Activated T-cell treated with anti-CD3 and anti-CD28 coated beads, Interleukin-2, amount 50 U/mL, for 1 hour (primary cell): ENCODE data around the gene RANBP2.
"Not testable (repeated sequence)": the region's sequence is repeated elsewhere in the genome, so short reads cannot be mapped to it uniquely, and the experiment has no call there.

Source experiments
- DNase-seq: peaks from one replicate; pipeline ENCODE4 v3.0.0-alpha.2; 2020

RANBP2 gene

DNA sequence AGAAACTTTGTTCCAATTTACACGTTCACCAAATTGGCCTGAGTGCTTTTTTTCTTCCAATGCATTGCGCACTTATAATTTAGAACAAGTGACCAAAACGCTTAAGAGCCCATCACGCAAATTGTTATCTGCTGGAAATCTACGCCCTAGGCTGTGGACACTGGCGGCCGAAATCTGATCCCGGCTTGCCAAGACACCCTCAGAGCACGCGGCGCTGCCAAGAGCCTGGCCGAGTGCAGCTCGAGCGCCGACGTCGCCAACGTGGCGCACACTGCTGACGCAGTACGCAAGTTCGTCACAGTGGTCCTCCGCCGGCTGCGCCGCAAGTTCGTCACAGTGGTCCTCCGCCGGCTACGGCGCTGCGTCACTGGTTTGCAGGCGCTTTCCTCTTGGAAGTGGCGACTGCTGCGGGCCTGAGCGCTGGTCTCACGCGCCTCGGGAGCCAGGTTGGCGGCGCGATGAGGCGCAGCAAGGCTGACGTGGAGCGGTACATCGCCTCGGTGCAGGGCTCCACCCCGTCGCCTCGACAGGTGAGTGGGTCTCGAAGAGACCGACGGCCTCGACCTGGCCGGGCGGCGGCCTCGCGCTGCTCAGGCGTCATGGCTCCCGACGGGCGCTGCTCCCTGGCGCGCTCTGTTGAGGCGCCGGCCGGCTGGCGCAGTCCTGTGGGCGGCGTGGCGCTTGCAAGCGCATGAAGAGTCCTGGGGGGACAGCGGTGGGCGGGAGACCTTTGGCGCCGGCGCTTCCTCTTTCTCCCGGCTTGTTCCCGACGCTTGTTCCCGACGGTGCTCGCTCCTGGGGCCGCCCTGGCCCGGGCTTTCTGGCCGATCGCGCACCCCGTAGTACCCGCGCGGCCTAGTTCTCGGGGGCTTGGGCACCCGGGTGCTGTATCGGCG is at the start of gene RANBP2:
TSS of gene RANBP2 (plus strand) at position 334 of the 896 bp plus-strand sequence. CDS start at position 459, 125 bp downstream.
- peak; percentile 96 for DNase-seq

DNA sequence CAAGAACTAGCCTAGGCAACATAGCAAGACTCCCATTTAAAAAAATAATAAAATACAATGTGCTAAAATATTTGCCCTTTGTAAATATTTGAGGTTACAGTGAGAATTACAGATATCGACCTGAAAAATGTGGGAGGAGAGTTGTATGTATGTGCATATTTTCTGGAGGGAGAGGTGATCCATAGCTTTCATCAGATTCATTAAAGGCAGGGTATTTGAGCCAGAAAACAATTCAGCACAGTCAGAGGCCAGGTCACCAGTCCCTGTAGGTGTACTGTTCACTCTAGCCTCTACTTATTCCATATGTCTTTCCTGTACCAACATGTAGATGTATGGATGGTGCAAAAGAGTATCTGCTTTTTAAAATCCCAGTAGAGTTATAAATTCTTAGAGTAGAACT is 49.0 kb upstream of the RANBP2 start:
- DNase-seq = not testable (repeated sequence)

DNA sequence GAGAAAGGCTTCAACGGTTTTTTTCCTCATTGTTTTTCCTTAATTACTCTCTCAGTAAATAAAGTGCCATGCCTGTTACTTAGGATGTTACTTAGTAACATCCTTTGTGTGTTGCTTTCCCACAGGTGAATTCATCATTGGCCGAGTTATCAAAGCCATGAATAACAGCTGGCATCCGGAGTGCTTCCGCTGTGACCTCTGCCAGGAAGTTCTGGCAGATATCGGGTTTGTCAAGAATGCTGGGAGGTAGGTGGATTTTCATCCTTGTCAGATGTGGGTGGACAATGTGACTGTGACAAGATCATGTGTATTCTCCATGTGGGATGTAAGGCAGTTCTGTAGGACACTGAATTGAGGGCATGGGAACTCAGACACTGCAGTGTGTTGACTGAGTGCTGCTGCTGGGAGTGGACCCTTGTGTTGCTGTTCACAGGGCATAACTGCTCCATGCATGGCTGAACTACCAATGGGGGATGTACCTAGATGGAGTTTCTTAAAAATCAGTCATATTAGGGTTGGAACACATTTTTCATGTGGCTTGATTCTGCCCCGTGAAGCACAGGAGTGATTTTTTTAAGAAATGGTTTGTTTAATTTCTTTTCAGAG is 47.0 kb upstream of the RANBP2 start:
- not testable (repeated sequence) for DNase-seq

GRCh38 chr2:108676522-108676921 is 42.8 kb upstream of the RANBP2 start:
- DNase-seq = not testable (repeated sequence)

DNA sequence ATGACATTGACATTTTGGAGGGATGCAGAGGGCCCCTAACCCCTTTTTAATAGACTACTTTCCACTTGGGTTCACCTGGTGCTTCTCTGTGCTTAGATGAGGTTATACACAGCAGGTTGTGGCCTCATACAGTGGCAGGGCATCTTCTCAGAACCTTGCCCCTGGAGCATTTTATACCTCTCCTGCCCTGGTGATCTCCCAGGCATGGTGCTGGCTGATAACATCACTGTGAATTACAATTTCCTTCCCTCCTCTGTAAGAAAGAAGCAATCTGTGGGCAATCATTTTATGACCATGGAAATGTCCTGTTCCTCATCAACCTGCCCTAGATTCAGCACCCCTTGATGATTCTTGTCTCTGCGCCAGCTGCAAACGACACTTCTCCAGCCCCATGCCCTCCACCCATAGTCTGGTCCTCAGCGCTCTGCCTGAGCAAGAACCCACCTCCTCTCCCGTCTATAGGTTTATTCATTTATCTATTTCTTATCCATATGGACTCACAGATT is 42.0 kb upstream of the RANBP2 start:
- not testable (repeated sequence) for DNase-seq

DNA sequence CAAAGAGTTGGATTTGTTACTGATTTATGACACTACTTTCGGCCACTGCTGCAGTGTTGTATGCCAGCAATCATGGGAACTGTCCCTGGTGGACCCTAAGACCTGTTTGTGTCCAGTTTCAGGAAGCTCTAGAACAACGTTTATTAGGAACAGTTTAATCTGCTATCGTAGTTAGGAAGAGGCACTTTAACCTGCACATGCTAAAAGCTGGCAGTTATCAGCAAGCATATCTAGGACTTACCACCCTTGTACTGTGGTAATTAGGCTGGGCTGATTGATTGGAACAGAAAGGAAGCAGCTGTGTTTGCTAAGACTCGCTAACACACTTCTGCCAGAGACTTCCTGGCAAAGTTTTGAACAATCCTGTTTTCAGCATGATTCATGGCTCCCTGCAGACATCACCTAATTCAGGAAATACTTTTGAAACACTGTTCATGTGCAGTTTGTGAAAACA is 41.1 kb upstream of the RANBP2 start:
- not testable (repeated sequence) for DNase-seq

GRCh38 chr2:108680805-108681204 is 38.5 kb upstream of the RANBP2 start:
- not testable (repeated sequence) for DNase-seq

- DNase-seq = not testable (repeated sequence)
These were observed 30.2 kb upstream of the RANBP2 start for GRCh38 chr2:108688818-108689756.

GRCh38 chr2:108690001-108690400 is 29.3 kb upstream of the RANBP2 start:
- not testable (repeated sequence) for DNase-seq

GRCh38 chr2:108691447-108691846 is 27.8 kb upstream of the RANBP2 start:
- DNase-seq = no peak

DNA sequence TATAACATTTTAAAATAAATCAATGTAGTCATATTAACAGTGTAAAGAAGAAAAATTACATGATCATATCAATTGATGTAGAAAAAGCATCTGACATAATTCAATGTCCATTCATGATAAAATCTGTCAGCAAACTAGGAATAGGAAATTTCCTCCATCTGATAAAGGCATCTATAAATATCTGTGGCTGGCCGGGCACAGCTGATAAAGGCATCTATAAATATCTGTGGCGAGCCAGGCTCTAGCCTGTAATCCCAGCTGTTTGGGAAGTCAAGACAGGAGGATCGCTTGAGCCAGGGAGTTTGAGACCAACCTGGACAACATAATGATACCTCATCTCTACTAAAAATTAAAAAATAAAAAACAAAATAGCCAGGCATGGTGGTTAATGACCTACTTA is 18.1 kb upstream of the RANBP2 start:
- DNase-seq = no peak

DNA sequence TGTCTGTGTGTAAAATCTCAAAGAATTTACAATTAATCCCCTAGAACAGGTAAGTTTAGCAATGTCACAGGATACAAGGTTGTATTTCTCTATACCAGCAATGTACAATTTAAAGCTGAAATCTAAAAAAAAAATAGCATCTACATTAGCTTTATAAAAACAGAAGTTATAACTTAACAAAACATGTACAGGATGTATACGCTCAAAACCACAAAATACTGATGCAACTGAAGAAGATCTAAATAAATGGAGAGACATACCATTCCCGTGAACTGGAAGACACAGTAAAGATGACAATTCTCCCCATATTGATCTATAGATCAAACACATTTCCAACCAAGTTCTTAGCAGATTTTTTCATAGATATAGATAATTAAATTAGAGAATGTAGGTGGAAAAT is 17.5 kb upstream of the RANBP2 start:
- DNase-seq = no peak

GRCh38 chr2:108704871-108705270 is 14.4 kb upstream of the RANBP2 start:
- no peak for DNase-seq

DNA sequence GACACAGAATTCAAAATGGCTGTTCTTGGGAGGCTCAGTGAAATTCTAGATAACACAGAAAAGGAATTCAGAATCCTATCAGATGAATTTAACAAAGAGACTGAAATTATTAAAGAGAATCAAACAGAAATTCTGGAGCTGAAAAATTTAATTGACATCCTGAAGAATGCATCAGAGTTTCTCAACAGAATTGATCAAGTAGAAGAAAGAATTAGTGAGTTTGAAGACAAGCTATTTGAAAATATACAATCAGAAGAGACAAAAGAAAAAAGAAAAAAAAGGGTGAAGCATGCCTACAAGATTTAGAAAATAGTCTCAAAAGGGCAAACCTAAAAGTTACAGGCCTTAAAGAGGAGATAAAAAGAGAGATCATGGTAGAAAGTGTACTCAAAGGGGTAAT is 12.0 kb upstream of the RANBP2 start:
- DNase-seq = no peak

GRCh38 chr2:108716971-108717370 is 2.3 kb upstream of the RANBP2 start:
- DNase-seq = not testable (repeated sequence)

GRCh38 chr2:108726048-108726447 is 6.8 kb downstream of the RANBP2 start:
- not testable (repeated sequence) for DNase-seq

GRCh38 chr2:108734656-108735055 is 15.4 kb downstream of the RANBP2 start:
- DNase-seq = not testable (repeated sequence)

GRCh38 chr2:108757973-108758372 is 38.7 kb downstream of the RANBP2 start:
- DNase-seq = not testable (repeated sequence)

- DNase-seq = not testable (repeated sequence)
These were observed 43.3 kb downstream of the RANBP2 start for GRCh38 chr2:108762618-108763017.

DNA sequence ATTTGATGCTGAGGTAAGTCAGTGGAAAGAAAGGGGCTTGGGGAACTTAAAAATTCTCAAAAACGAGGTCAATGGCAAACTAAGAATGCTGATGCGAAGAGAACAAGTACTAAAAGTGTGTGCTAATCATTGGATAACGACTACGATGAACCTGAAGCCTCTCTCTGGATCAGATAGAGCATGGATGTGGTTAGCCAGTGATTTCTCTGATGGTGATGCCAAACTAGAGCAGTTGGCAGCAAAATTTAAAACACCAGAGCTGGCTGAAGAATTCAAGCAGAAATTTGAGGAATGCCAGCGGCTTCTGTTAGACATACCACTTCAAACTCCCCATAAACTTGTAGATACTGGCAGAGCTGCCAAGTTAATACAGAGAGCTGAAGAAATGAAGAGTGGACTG is 47.4 kb downstream of the RANBP2 start:
- DNase-seq = not testable (repeated sequence)

- DNase-seq = not testable (repeated sequence)
These were observed 48.6 kb downstream of the RANBP2 start for GRCh38 chr2:108767859-108768258.

DNA sequence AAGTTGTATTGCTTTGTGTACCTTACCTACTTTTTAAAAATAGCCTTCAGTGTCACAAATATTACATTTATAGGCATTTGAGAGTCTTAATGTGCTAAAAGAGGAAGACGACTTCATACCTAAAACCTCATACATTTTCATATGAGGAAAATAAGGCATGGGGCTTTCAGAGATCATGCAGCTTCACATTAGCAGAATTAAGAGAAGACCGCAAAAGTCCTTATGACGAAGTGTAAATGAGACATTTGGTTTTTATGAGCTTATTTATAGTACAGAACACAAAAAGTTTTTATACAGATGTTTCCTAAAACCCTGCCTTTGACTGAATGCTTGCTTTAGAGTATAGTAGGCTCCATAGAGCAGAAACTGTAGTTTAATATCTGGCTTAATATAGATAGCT is 57.2 kb downstream of the RANBP2 start:
- no peak for DNase-seq

- no peak for DNase-seq
These were observed 59.6 kb downstream of the RANBP2 start for GRCh38 chr2:108778857-108779256.
